ENCODE measurements around the gene HLCS.

- TF ChIP-seq, protein P1, sequence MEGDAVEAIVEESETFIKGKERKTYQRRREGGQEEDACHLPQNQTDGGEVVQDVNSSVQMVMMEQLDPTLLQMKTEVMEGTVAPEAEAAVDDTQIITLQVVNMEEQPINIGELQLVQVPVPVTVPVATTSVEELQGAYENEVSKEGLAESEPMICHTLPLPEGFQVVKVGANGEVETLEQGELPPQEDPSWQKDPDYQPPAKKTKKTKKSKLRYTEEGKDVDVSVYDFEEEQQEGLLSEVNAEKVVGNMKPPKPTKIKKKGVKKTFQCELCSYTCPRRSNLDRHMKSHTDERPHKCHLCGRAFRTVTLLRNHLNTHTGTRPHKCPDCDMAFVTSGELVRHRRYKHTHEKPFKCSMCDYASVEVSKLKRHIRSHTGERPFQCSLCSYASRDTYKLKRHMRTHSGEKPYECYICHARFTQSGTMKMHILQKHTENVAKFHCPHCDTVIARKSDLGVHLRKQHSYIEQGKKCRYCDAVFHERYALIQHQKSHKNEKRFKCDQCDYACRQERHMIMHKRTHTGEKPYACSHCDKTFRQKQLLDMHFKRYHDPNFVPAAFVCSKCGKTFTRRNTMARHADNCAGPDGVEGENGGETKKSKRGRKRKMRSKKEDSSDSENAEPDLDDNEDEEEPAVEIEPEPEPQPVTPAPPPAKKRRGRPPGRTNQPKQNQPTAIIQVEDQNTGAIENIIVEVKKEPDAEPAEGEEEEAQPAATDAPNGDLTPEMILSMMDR (IDR thresholded peaks at IDR 0.05): no peak
- no peak for TF ChIP-seq RAD21 (IDR thresholded peaks at IDR 0.05; ENCODE audit: low read length)
- TF ChIP-seq EP300 (IDR thresholded peaks at IDR 0.05; ENCODE audit: borderline replicate concordance in 1 of 2, low read depth in 1 of 2, low read length in 1 of 2): no peak
- TF ChIP-seq FOSL2 (IDR thresholded peaks at IDR 0.05; ENCODE audit: borderline replicate concordance, low read depth): no peak
- TF ChIP-seq MAX (IDR thresholded peaks at IDR 0.05; ENCODE audit: low read depth): no peak
Measured at GRCh38 chr21:36820176-36821031, 146.1 kb downstream of the HLCS start.
